Panc1 (cell line): ENCODE measurements around the gene ARHGAP20. TPM values are rescaled to one million over a fixed set of nuclear protein-coding genes. Genes with fewer than 3 reads are reported as not detected.

Experiments used
- ATAC-seq: fragments of 200-7000 bp; cut with Tn5 transposase; 2 replicates; pipeline ENCODE4 v1.9.1; 2020; ENCODE audit warnings: mild to moderate bottlenecking, moderate library complexity
- BruUV-seq: library from RNA; stranded (reverse); fragments of 400-500 nt; replicated peaks from 2 replicates; lab custom pipeline; 2021; lab: Mats Ljungman, UMichigan
- CTCF ChIA-PET: fragments of 300-600 bp; sonication (Branson Sonifier 250); formaldehyde crosslinking; loops from one replicate; lab custom pipeline; 2022; ENCODE audit warnings: antibody characterized with exemption; lab: Charles Lee
- POLR2A ChIA-PET: fragments of 300-600 bp; sonication (Branson Sonifier 250); formaldehyde crosslinking; loops from one replicate; lab custom pipeline; 2022; ENCODE audit warnings: antibody characterized with exemption; lab: Charles Lee
- DNase-seq: peaks from one replicate; pipeline ENCODE4 v3.0.0-alpha.2; 2010; ENCODE audit warnings: low read depth, low spot score
- H3K27ac ChIP-seq: 2 replicates; pipeline ENCODE4 v1.5.1; 2011; ENCODE audit warnings: mild to moderate bottlenecking, low read length, inconsistent platforms
- H3K27me3 ChIP-seq: fragments of 200-500 bp; sonication (Bioruptor generic); 2 replicates; pipeline ENCODE4 v1.6.0; 2014; ENCODE audit warnings: low read length, inconsistent platforms; ENCODE audit not compliant: control insufficient read depth, insufficient read depth
- H3K36me3 ChIP-seq: fragments of 200-500 bp; sonication (Bioruptor generic); 2 replicates; pipeline ENCODE4 v1.5.1; 2014; ENCODE audit warnings: inconsistent platforms, mild to moderate bottlenecking, low read length, moderate library complexity; ENCODE audit not compliant: control insufficient read depth, insufficient read depth
- H3K4me1 ChIP-seq: 2 replicates; pipeline ENCODE4 v1.5.1; 2011; ENCODE audit warnings: inconsistent platforms, mild to moderate bottlenecking, low read length, moderate library complexity; ENCODE audit not compliant: control insufficient read depth, insufficient read depth
- H3K4me3 ChIP-seq, 2 experiments: 2 replicates each; pipeline ENCODE4 v1.5.1; 2011 to 2012; ENCODE audit warnings: low read depth in 2 of 2, low read length in 2 of 2, mild to moderate bottlenecking in 2 of 2, inconsistent platforms in 1 of 2, moderate library complexity in 1 of 2
- H3K9me3 ChIP-seq: fragments of 200-500 bp; sonication (Bioruptor generic); 2 replicates; pipeline ENCODE4 v1.5.1; 2014; ENCODE audit warnings: low read depth, mild to moderate bottlenecking, inconsistent platforms, low read length, moderate library complexity; ENCODE audit not compliant: control insufficient read depth, insufficient read depth
- CTCF ChIP-seq: fragments of 450-650 bp; IDR thresholded peaks from 2 replicates; pipeline ENCODE4 v1.5.1; 2017; ENCODE audit warnings: mild to moderate bottlenecking
- POLR2AphosphoS5 ChIP-seq: IDR thresholded peaks from 2 replicates; pipeline ENCODE4 v1.6.1; 2012; ENCODE audit warnings: mild to moderate bottlenecking, low read depth, low read length, moderate library complexity
- REST ChIP-seq, 2 experiments: IDR thresholded peaks; 2 replicates each; pipeline ENCODE4 v1.6.1; 2011 to 2012; ENCODE audit warnings: low read depth in 2 of 2, control low read depth in 1 of 2, low read length in 1 of 2, mild to moderate bottlenecking in 1 of 2, moderate library complexity in 1 of 2; ENCODE audit not compliant: insufficient read depth in 1 of 2
- SIN3A ChIP-seq: IDR thresholded peaks from 2 replicates; pipeline ENCODE4 v1.6.1; 2012; ENCODE audit warnings: low read depth, mild to moderate bottlenecking, low read length, moderate library complexity, borderline replicate concordance; ENCODE audit not compliant: insufficient read depth
- TCF7L2 ChIP-seq: IDR thresholded peaks from 2 replicates; pipeline ENCODE4 v1.6.1; 2011; ENCODE audit warnings: mild to moderate bottlenecking, low read depth, low read length, inconsistent platforms
- in situ Hi-C: cut with HindIII; loops from 2 replicates; pipeline ENCODE4 v1.10.0; 2016; ENCODE audit warnings: low sequenced_read_pairs, low pct_unique_long_range_greater_than_20kb
- intact Hi-C: fragments of 100-400 bp; cut with micrococcal nuclease; formaldehyde crosslinking; loops from one replicate; pipeline ENCODE4 v1.10.0; 2022; ENCODE audit not compliant: unreplicated experiment
- total RNA-seq: library from RNA; stranded (reverse); gene quantifications from one replicate; pipeline ENCODE4 v1.2.1, GENCODE V29; 2021; ENCODE audit not compliant: unreplicated experiment

Gene ARHGAP20
- total RNA-seq, 1 experiment from 2014 or later, result 0.05 TPM

GRCh38 chr11:110761991-110762390 is 49.8 kb upstream of the ARHGAP20 start:
- Histone ChIP-seq H3K4me3 (no peak overlapping the region), H3K27ac (no peak overlapping the region), H3K4me1 (no peaks in the 10 kb centered on the region), H3K36me3 (no peaks in the 10 kb centered on the region), H3K27me3 (no peaks in the 10 kb centered on the region), H3K9me3 (no peaks in the 10 kb centered on the region)
- intact Hi-C loops (no loop called here), in situ Hi-C loops (no loop called here)
- POLR2A ChIA-PET, result no interaction called here
- DNase-seq, result no peak
- TF ChIP-seq CTCF, result no peak
- no peak for TF ChIP-seq TCF7L2
- no peak for TF ChIP-seq SIN3A
- no peak for TF ChIP-seq POLR2AphosphoS5
- TF ChIP-seq REST (IDR thresholded peaks at IDR 0.05; ENCODE audit: insufficient read depth in 1 of 2, low read depth in 2 of 2, low read length in 1 of 2), result no peak
- BruUV-seq, result no TSS peak
- ATAC-seq, result no peak
- CTCF ChIA-PET, result no interaction called here

- no peaks in the 10 kb centered on the region for H3K36me3 ChIP-seq
- H3K27ac ChIP-seq, result no peak overlapping the region
- ChIA-PET POLR2A (no interaction called here), CTCF (no interaction called here)
- TF ChIP-seq SIN3A (no peak), REST (IDR thresholded peaks at IDR 0.05; ENCODE audit: insufficient read depth in 1 of 2, low read depth in 2 of 2, low read length in 1 of 2) (no peak)
- H3K4me3 ChIP-seq, result no peak overlapping the region
- BruUV-seq, result no TSS peak
- in situ Hi-C loops, result no loop called here
- no peak for DNase-seq
- no peaks in the 10 kb centered on the region for H3K9me3 ChIP-seq
- intact Hi-C loops, result no loop called here
- H3K4me1 ChIP-seq, result no peaks in the 10 kb centered on the region
- no peaks in the 10 kb centered on the region for H3K27me3 ChIP-seq
- ATAC-seq, result no peak
Observed at GRCh38 chr11:110761131-110761530, 48.9 kb upstream of the ARHGAP20 start.
